GM12878 (cell line): Measurements from ENCODE around the gene ADAMTSL1. TPM values are rescaled to one million over a fixed set of nuclear protein-coding genes. Genes with fewer than 3 reads are reported as not detected.

Source experiments
- ATAC-seq: fragments of 200-7000 bp; cut with Tn5 transposase; 3 replicates; pipeline ENCODE4 v1.9.1; 2020; ENCODE audit warnings: mild to moderate bottlenecking, moderate library complexity
- BruUV-seq: library from RNA; stranded (reverse); fragments of 400-500 nt; replicated peaks from 2 replicates; lab custom pipeline; 2021; lab: Mats Ljungman, UMichigan
- CTCF ChIA-PET: fragments of 300-600 bp; sonication (Branson Sonifier 250); formaldehyde crosslinking; extraction: SDS; loops from one replicate; lab custom pipeline; 2021; ENCODE audit warnings: inconsistent platforms; lab: Yijun Ruan, JAX
- POLR2A ChIA-PET: fragments of 350-600 bp; formaldehyde crosslinking; extraction: SDS; loops from one replicate; lab custom pipeline; 2021; ENCODE audit warnings: inconsistent platforms; lab: Charles Lee
- RAD21 ChIA-PET: fragments of 300-600 bp; sonication (Branson Sonifier 250); formaldehyde crosslinking; loops from one replicate; lab custom pipeline; 2023; ENCODE audit warnings: antibody characterized with exemption; ENCODE audit not compliant: unreplicated experiment; lab: Charles Lee
- SMC1A ChIA-PET: fragments of 300-600 bp; sonication (Branson Sonifier 250); formaldehyde crosslinking; loops from one replicate; lab custom pipeline; 2023; ENCODE audit not compliant: unreplicated experiment, uncharacterized antibody; lab: Charles Lee
- DNase-seq: peaks from one replicate; pipeline ENCODE4 v3.0.0-alpha.2; 2011; ENCODE audit warnings: low read depth, low spot score
- FAIRE-seq: peaks from 3 replicates; lab custom pipeline; 2011; peaks lifted over from hg19 to GRCh38; lab: Jason Lieb, UNC
- H2AFZ ChIP-seq: 2 replicates; pipeline ENCODE4 v1.6.0; 2011; ENCODE audit warnings: low read depth, low read length, control low read depth; ENCODE audit not compliant: control insufficient read depth
- H3K27ac ChIP-seq: 2 replicates; pipeline ENCODE4 v1.5.1; 2011; ENCODE audit warnings: control low read depth; ENCODE audit not compliant: control insufficient read depth, insufficient read depth
- H3K27me3 ChIP-seq, 2 experiments: replicated peaks in 1 of 2; 2 replicates each; pipeline versions ENCODE4 v1.6.0 to v1.6.1; 2011; ENCODE audit warnings: low read length in 1 of 2; ENCODE audit not compliant: control insufficient read depth in 2 of 2, insufficient read depth in 2 of 2
- H3K36me3 ChIP-seq, 2 experiments: 2 replicates each; pipeline ENCODE4 v1.5.1; 2011; ENCODE audit warnings: low read length in 1 of 2; ENCODE audit not compliant: control insufficient read depth in 2 of 2, insufficient read depth in 2 of 2
- H3K4me1 ChIP-seq: 2 replicates; pipeline ENCODE4 v1.6.1; 2011; ENCODE audit warnings: mild to moderate bottlenecking, low read length, moderate library complexity, mixed read lengths; ENCODE audit not compliant: control insufficient read depth, insufficient read depth
- H3K4me2 ChIP-seq: 2 replicates; pipeline ENCODE4 v1.6.0; 2011; ENCODE audit warnings: control low read depth; ENCODE audit not compliant: control insufficient read depth, insufficient read depth
- H3K4me3 ChIP-seq: fragments of 200-600 bp; sonication (generic); 2 replicates; pipeline ENCODE4 v1.5.1; 2016
- H3K79me2 ChIP-seq: 2 replicates; pipeline ENCODE4 v1.6.0; 2011; ENCODE audit warnings: low read length; ENCODE audit not compliant: control insufficient read depth, insufficient read depth
- H3K9ac ChIP-seq: 2 replicates; pipeline ENCODE4 v1.8.0; 2011; ENCODE audit warnings: low read length, control low read depth, mixed read lengths; ENCODE audit not compliant: control insufficient read depth, insufficient read depth
- H3K9me3 ChIP-seq: replicated peaks from 3 replicates; pipeline ENCODE4 v1.5.1; 2011; ENCODE audit warnings: mild to moderate bottlenecking, low read length; ENCODE audit not compliant: control insufficient read depth, insufficient read depth
- H4K20me1 ChIP-seq: 2 replicates; pipeline ENCODE4 v1.6.0; 2011; ENCODE audit not compliant: control insufficient read depth, insufficient read depth
- CBX3 ChIP-seq: fragments of 200-600 bp; sonication (generic); IDR thresholded peaks from 2 replicates; pipeline ENCODE4 v1.6.1; 2016; ENCODE audit warnings: low read depth, borderline replicate concordance
- NFYA ChIP-seq: IDR thresholded peaks from 2 replicates; pipeline ENCODE4 v1.6.1; 2011; ENCODE audit warnings: low read depth, mild to moderate bottlenecking, low read length, improper control_type of control experiment, borderline replicate concordance
- POU2F2 ChIP-seq: IDR thresholded peaks from 3 replicates; pipeline ENCODE4 v1.6.1; 2011; ENCODE audit warnings: low read depth, mild to moderate bottlenecking, low read length, borderline replicate concordance
- STAT3 ChIP-seq: IDR thresholded peaks from 2 replicates; pipeline ENCODE4 v1.6.1; 2011; ENCODE audit warnings: low read depth, low read length, improper control_type of control experiment
- WRNIP1 ChIP-seq: IDR thresholded peaks from 2 replicates; pipeline ENCODE4 v1.6.1; 2011; ENCODE audit warnings: low read depth, low read length, improper control_type of control experiment, borderline replicate concordance
- ZNF384 ChIP-seq: IDR thresholded peaks from 2 replicates; pipeline ENCODE4 v1.6.1; 2012; ENCODE audit warnings: low read depth, mild to moderate bottlenecking, low read length, improper control_type of control experiment, borderline replicate concordance
- WGBS: methylation state at CpG from one replicate; pipeline ENCODE4 v1.1.6; 2016; ENCODE audit warnings: low lambda C conversion rate; ENCODE audit not compliant: insufficient replicate concordance, insufficient coverage; ENCODE audit errors: missing lambda C conversion rate; 5-methylcytosine and 5-hydroxymethylcytosine counted together
- in situ Hi-C: fragments of 300-500 bp; cut with MboI; formaldehyde crosslinking; loops from 9 replicates; pipeline ENCODE4 v1.14.3; 2018; ENCODE audit warnings: mixed read lengths
- intact Hi-C: fragments of 100-400 bp; cut with micrococcal nuclease; formaldehyde crosslinking; loops from one replicate; pipeline ENCODE4 v1.14.2; 2022; ENCODE audit not compliant: unreplicated experiment
- polyA plus RNA-seq, 11 experiments: library from polyadenylated mRNA; depleted of rRNA in 4 of 11; unstranded in 6 of 11; stranded (reverse) in 5 of 11; fragments of >200 nt; fragmentation: Nextera tagmentation in 4 of 11; fragmentation: Illumina TruSeq in 1 of 11; extraction: Ambion mirVana in 4 of 11; extraction: Trizol in 1 of 11; gene quantifications; 1 replicate in 1 of 11; 2 replicates in 10 of 11; pipeline versions ENCODE4 v1.2.1 to v1.2.3, GENCODE V29; 2011 to 2016; ENCODE audit warnings: inconsistent platforms in 2 of 11, missing spikeins in 2 of 11, low read depth in 1 of 11
- total RNA-seq, 4 experiments: library from RNA; depleted of rRNA in 3 of 4; stranded (reverse); fragments of >200 nt in 3 of 4; fragmentation: Illumina TruSeq in 1 of 4; extraction: Trizol in 1 of 4; gene quantifications; 2 replicates each; pipeline versions ENCODE4 v1.2.1 to v1.2.3, GENCODE V29; 2013 to 2021
- TF ChIP-seq, protein P1 (sequence below): fragments of 450-650 bp; IDR thresholded peaks from 2 replicates; pipeline ENCODE4 v1.6.1; 2017; ENCODE audit warnings: mild to moderate bottlenecking, low read depth, inconsistent platforms; ENCODE audit not compliant: poor library complexity, severe bottlenecking
- TF ChIP-seq, protein P2 (sequence below): IDR thresholded peaks from 2 replicates; pipeline ENCODE4 v1.6.1; 2012; ENCODE audit warnings: low read depth, low read length, improper control_type of control experiment
- TF ChIP-seq, protein P3 (sequence below): fragments of 450-650 bp; formaldehyde crosslinking; IDR thresholded peaks from 2 replicates; pipeline ENCODE4 v1.5.0; 2022; ENCODE audit warnings: mild to moderate bottlenecking, missing genetic modification characterization
- TF ChIP-seq, protein P4 (sequence below): fragments of 450-650 bp; IDR thresholded peaks from 2 replicates; pipeline ENCODE4 v1.6.1; 2017; ENCODE audit warnings: mild to moderate bottlenecking, moderate library complexity
- TF ChIP-seq, protein P5 (sequence below): IDR thresholded peaks from 2 replicates; pipeline ENCODE4 v1.6.1; 2011; ENCODE audit warnings: low read depth, mild to moderate bottlenecking, low read length, moderate library complexity, borderline replicate concordance; ENCODE audit errors: extremely low read depth

The ADAMTSL1 gene
- total and polyA plus RNA-seq, 10 of the 15 experiments (the other 5 are each of a cell fraction or from before 2014, with no cell fraction given), result 0.01 to 0.10 (median 0.07) TPM; not detected in 6

DNA sequence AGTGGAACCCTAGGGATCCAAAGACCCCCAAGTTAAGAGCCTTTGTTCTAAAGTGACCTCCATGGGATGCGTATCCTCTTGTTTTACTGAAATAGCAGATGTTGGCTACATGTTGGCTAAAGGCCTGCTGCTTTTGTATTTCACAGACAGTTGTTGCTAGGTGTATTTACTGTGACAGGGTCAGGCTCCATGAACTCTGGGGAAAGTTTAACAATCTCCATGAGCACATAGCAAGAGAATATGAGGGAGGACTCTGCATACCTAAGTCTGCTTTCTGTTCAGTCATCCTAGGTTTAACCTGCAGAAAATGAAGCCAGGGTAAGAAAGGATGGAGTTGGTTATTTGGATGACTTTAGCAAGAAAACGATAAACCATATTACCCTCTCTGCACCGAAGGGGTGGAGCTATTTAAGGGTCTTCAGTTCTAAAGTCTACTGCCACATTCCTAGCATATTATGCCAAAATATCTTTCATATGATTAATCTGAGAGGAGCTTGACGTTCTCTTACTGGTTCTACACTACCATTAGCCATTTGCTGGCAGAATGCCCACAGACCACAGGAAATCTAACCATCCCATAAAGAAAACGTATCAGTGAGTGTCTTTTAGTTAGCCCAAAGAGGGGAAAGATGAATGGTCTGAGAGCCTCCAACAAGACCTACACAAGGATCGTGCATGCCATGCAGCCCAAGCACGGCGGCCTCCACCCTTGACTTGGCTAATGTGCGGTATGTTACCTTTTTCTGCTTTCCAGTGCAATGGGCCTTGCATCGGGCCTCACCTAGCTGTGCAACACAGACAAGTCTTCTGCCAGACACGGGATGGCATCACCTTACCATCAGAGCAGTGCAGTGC, 431.3 kb downstream of the ADAMTSL1 start:
- H3K4me3 ChIP-seq, result no peak overlapping the region
- H3K79me2 ChIP-seq, result no peaks in the 10 kb centered on the region
- ChIA-PET SMC1A (no interaction called here), CTCF (interaction anchor here (1.2 kb wide), 1 partner anchor 8 kb away, joined by 3 read pairs; no protein-coding TSS in a partner anchor), POLR2A (no interaction called here), RAD21 (no interaction called here)
- no peaks in the 10 kb centered on the region; the same call in 2 of the 3 replicates for H3K9me3 ChIP-seq
- H4K20me1 ChIP-seq, result no peaks in the 10 kb centered on the region
- no peak overlapping the region for H3K9ac ChIP-seq
- no peaks in the 10 kb centered on the region; a peak in 2 of 4 replicates for H3K27me3 ChIP-seq
- WGBS, result 39% methylated on average over 11 of the region's 11 CpGs
- BruUV-seq, result no TSS peak
- FAIRE-seq (no peak), DNase-seq (no peak), ATAC-seq (no peak)
- no peak overlapping the region for H3K4me2 ChIP-seq
- no peak overlapping the region for H2AFZ ChIP-seq
- H3K36me3 ChIP-seq, result no peaks in the 10 kb centered on the region
- H3K4me1 ChIP-seq, result no peaks in the 10 kb centered on the region; the same call in 1 of the 2 replicates
- intact Hi-C loops, result no loop called here
- in situ Hi-C loops, result no loop called here
- H3K27ac ChIP-seq, result no peak overlapping the region
- no peak for TF ChIP-seq POU2F2
- TF ChIP-seq STAT3, result no peak
- no peak for TF ChIP-seq CBX3
- TF ChIP-seq, protein P1, sequence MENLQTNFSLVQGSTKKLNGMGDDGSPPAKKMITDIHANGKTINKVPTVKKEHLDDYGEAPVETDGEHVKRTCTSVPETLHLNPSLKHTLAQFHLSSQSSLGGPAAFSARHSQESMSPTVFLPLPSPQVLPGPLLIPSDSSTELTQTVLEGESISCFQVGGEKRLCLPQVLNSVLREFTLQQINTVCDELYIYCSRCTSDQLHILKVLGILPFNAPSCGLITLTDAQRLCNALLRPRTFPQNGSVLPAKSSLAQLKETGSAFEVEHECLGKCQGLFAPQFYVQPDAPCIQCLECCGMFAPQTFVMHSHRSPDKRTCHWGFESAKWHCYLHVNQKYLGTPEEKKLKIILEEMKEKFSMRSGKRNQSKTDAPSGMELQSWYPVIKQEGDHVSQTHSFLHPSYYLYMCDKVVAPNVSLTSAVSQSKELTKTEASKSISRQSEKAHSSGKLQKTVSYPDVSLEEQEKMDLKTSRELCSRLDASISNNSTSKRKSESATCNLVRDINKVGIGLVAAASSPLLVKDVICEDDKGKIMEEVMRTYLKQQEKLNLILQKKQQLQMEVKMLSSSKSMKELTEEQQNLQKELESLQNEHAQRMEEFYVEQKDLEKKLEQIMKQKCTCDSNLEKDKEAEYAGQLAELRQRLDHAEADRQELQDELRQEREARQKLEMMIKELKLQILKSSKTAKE, result no peak
- TF ChIP-seq, protein P2, sequence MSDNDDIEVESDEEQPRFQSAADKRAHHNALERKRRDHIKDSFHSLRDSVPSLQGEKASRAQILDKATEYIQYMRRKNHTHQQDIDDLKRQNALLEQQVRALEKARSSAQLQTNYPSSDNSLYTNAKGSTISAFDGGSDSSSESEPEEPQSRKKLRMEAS, result no peak
- TF ChIP-seq, protein P3, sequence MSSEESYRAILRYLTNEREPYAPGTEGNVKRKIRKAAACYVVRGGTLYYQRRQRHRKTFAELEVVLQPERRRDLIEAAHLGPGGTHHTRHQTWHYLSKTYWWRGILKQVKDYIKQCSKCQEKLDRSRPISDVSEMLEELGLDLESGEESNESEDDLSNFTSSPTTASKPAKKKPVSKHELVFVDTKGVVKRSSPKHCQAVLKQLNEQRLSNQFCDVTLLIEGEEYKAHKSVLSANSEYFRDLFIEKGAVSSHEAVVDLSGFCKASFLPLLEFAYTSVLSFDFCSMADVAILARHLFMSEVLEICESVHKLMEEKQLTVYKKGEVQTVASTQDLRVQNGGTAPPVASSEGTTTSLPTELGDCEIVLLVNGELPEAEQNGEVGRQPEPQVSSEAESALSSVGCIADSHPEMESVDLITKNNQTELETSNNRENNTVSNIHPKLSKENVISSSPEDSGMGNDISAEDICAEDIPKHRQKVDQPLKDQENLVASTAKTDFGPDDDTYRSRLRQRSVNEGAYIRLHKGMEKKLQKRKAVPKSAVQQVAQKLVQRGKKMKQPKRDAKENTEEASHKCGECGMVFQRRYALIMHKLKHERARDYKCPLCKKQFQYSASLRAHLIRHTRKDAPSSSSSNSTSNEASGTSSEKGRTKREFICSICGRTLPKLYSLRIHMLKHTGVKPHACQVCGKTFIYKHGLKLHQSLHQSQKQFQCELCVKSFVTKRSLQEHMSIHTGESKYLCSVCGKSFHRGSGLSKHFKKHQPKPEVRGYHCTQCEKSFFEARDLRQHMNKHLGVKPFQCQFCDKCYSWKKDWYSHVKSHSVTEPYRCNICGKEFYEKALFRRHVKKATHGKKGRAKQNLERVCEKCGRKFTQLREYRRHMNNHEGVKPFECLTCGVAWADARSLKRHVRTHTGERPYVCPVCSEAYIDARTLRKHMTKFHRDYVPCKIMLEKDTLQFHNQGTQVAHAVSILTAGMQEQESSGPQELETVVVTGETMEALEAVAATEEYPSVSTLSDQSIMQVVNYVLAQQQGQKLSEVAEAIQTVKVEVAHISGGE (CRISPR knock-in tag), result no peak
- TF ChIP-seq, protein P4, sequence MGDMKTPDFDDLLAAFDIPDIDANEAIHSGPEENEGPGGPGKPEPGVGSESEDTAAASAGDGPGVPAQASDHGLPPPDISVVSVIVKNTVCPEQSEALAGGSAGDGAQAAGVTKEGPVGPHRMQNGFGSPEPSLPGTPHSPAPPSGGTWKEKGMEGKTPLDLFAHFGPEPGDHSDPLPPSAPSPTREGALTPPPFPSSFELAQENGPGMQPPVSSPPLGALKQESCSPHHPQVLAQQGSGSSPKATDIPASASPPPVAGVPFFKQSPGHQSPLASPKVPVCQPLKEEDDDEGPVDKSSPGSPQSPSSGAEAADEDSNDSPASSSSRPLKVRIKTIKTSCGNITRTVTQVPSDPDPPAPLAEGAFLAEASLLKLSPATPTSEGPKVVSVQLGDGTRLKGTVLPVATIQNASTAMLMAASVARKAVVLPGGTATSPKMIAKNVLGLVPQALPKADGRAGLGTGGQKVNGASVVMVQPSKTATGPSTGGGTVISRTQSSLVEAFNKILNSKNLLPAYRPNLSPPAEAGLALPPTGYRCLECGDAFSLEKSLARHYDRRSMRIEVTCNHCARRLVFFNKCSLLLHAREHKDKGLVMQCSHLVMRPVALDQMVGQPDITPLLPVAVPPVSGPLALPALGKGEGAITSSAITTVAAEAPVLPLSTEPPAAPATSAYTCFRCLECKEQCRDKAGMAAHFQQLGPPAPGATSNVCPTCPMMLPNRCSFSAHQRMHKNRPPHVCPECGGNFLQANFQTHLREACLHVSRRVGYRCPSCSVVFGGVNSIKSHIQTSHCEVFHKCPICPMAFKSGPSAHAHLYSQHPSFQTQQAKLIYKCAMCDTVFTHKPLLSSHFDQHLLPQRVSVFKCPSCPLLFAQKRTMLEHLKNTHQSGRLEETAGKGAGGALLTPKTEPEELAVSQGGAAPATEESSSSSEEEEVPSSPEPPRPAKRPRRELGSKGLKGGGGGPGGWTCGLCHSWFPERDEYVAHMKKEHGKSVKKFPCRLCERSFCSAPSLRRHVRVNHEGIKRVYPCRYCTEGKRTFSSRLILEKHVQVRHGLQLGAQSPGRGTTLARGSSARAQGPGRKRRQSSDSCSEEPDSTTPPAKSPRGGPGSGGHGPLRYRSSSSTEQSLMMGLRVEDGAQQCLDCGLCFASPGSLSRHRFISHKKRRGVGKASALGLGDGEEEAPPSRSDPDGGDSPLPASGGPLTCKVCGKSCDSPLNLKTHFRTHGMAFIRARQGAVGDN, result no peak
- TF ChIP-seq, protein P5, sequence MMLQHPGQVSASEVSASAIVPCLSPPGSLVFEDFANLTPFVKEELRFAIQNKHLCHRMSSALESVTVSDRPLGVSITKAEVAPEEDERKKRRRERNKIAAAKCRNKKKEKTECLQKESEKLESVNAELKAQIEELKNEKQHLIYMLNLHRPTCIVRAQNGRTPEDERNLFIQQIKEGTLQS, result no peak
- TF ChIP-seq NFYA, result no peak
- no peak for TF ChIP-seq ZNF384
- TF ChIP-seq WRNIP1, result no peak
